Heart left ventricle (tissue), 16 donors: ENCODE data around the gene ANP32A. TPM values are rescaled to one million over a fixed set of nuclear protein-coding genes. Genes with fewer than 3 reads are reported as not detected.
"Not testable (repeated sequence)": the region's sequence is repeated elsewhere in the genome, so short reads cannot be mapped to it uniquely, and the experiment has no call there.

Experiments used
- ATAC-seq, 4 donors: fragments of 200-7000 bp; cut with Tn5 transposase; one replicate each; pipeline ENCODE4 v1.9.1; 2020 to 2022; ENCODE audit warnings: moderate library complexity in 4 of 4, mild to moderate bottlenecking in 3 of 4, moderate number of reproducible peaks in 1 of 4
- DNase-seq, 5 donors: peaks; one replicate each; pipeline ENCODE4 v3.0.0-alpha.2; 2020
- H3K27ac ChIP-seq, 12 donors: fragments of 200-600 bp; sonication (generic) in 4 of 12; one replicate each; pipeline versions ENCODE4 v1.5.0 to v1.8.0; 2016 to 2022; ENCODE audit warnings: mild to moderate bottlenecking in 2 of 12
- H3K27me3 ChIP-seq, 9 donors: fragments of 200-600 bp; sonication (generic) in 2 of 9; one replicate each; pipeline versions ENCODE4 v1.5.1 to v1.8.0; 2016 to 2022; ENCODE audit warnings: mild to moderate bottlenecking in 3 of 9
- H3K36me3 ChIP-seq, 9 donors: fragments of 200-600 bp; sonication (generic) in 2 of 9; one replicate each; pipeline versions ENCODE4 v1.5.0 to v1.8.0; 2018 to 2022; ENCODE audit warnings: mild to moderate bottlenecking in 2 of 9
- H3K4me1 ChIP-seq, 12 donors: fragments of 200-600 bp; sonication (generic) in 4 of 12; one replicate each; pipeline versions ENCODE4 v1.5.0 to v1.8.0; 2016 to 2022; ENCODE audit warnings: mild to moderate bottlenecking in 3 of 12
- H3K4me3 ChIP-seq, 12 donors: fragments of 200-600 bp; sonication (generic) in 4 of 12; one replicate each; pipeline versions ENCODE4 v1.5.0 to v1.8.0; 2017 to 2022; ENCODE audit warnings: mild to moderate bottlenecking in 9 of 12, moderate library complexity in 4 of 12
- H3K9me3 ChIP-seq, 12 donors: fragments of 200-600 bp; sonication (generic) in 4 of 12; one replicate each; pipeline versions ENCODE4 v1.5.0 to v1.8.0; 2016 to 2022; ENCODE audit warnings: mild to moderate bottlenecking in 1 of 12
- CTCF ChIP-seq, 12 donors: fragments of 200-600 bp; sonication (generic) in 4 of 12; IDR thresholded peaks; one replicate each; pipeline versions ENCODE4 v1.5.0 to v1.8.0; 2018 to 2022; ENCODE audit warnings: antibody characterized with exemption in 12 of 12, mild to moderate bottlenecking in 5 of 12
- POLR2A ChIP-seq, 2 donors: fragments of 450-650 bp; IDR thresholded peaks; one replicate each; pipeline ENCODE4 v1.6.1; 2017; ENCODE audit warnings: antibody characterized with exemption in 2 of 2, mild to moderate bottlenecking in 2 of 2, moderate library complexity in 2 of 2
- WGBS, 4 donors: extraction: QIAGEN DNeasy Blood & Tissue Kit in 2 of 4; methylation state at CpG; one replicate each; pipeline versions ENCODE4 v1.1.5 to v1.1.7; 2013 to 2018; 5-methylcytosine and 5-hydroxymethylcytosine counted together
- intact Hi-C, 10 donors: fragments of 100-400 bp; cut with DNase I; formaldehyde crosslinking; loops; one replicate each; pipeline versions ENCODE4 v1.11.1 to v1.14.2; 2022
- polyA plus RNA-seq, 2 donors: library from polyadenylated mRNA; stranded (reverse); fragments of 200-250 nt; gene quantifications; one replicate each; pipeline ENCODE4 v1.2.3, GENCODE V29; 2013
- total RNA-seq, 9 donors: library from RNA; depleted of rRNA in 2 of 9; stranded (reverse); fragments of >200 nt in 2 of 9; fragmentation: NEBNext Ultra II Directional in 3 of 9; extraction: Animal tissue kit (Norgen Biotek cat#: 25700) in 3 of 9; gene quantifications; one replicate each; pipeline versions ENCODE4 v1.1.0 to v1.2.4, GENCODE V29; 2016 to 2023
- donor health status: ischemic (EF 13 %, LVEDD 7.1; RV severe dilation, severe dysfunction).
- donor health status: healthy with polysubstance abuse.
- donor health status: DM: no; HTN: yes; CAD: no.
- donor health status: DM: no; HTN: no; CAD: no.
- donor health status: ischemic (EF 25% LVEDD 6.9; RV normal size, moderate dysfunction).
- donor health status: ischemic (EF 25% LVEDD 5.7; RV mildly dilated, moderate dysfunction).
- donor health status: healthy.
- donor health status: DM: yes; HTN: yes; CAD: no.
- donor health status: ischemic (EF 35%, LVEDD 5.7; RV mildly dilated, moderate dysfunction).
- donor health status: nonischemic (EF 11% LVEDD 7.7; RV severe dilation, severe dysfunction).
- donor health status: DM: yes; HTN: yes; CAD: no.
- donor health status: PGD.
- donor health status: ischemic (EF 29% LVEDD 5.4; RV normal size, mild dysfunction).
- donor health status: nonischemic (EF 23%, LVEDD 6.1; RV moderate dilation, normal function).

The ANP32A gene
- total and polyA plus RNA-seq, 11 donors, result 55.7 to 202 (median 142) TPM

GRCh38 chr15:68763063-68763462 lies 57.6 kb downstream of the ANP32A start:
- Histone ChIP-seq H3K36me3 (no peaks in the 10 kb centered on the region), H3K27me3 (no peaks in the 10 kb centered on the region), H3K27ac (no peak overlapping the region), H3K4me3 (no peak overlapping the region), H3K4me1 (peaks cover 0 to 7% (median 0%) of the 10 kb centered on the region in 12 donors), H3K9me3 (no peaks in the 10 kb centered on the region)
- no peak for DNase-seq
- 89 to 96% (median 93%) methylated on average over 4 of the region's 4 CpGs for WGBS, 4 donors
- TF ChIP-seq CTCF (IDR thresholded peaks at IDR 0.05), result no peak
- TF ChIP-seq POLR2A (IDR thresholded peaks at IDR 0.05), result no peak
- ATAC-seq, result no peak
- intact Hi-C loops, result no loop called here

GRCh38 chr15:68759982-68760579 lies 60.6 kb downstream of the ANP32A start:
- not testable (repeated sequence) for ATAC-seq, H3K27ac ChIP-seq, DNase-seq, H3K4me3 ChIP-seq, H3K9me3 ChIP-seq, H3K27me3 ChIP-seq, H3K36me3 ChIP-seq
- peaks cover 0 to 12% (median 0%) of the 10 kb centered on the region in 12 donors for H3K4me1 ChIP-seq
- intact Hi-C loops, result loop anchor here in 1 of 10 donors (5.0 kb wide), 1 partner anchor 208 kb away; no protein-coding TSS in a partner anchor
- WGBS, 4 donors, result 93 to 100% (median 98%) methylated on average over 1 of the region's 1 CpG

- H3K36me3 ChIP-seq, result no peaks in the 10 kb centered on the region
- intact Hi-C loops, result loop anchor here in 1 of 10 donors (5.0 kb wide), 1 partner anchor 203 kb away; no protein-coding TSS in a partner anchor
- no peak overlapping the region for H3K4me3 ChIP-seq
- H3K9me3 ChIP-seq, result no peaks in the 10 kb centered on the region
- no peak for TF ChIP-seq CTCF (IDR thresholded peaks at IDR 0.05)
- no peak for TF ChIP-seq POLR2A (IDR thresholded peaks at IDR 0.05)
- H3K4me1 ChIP-seq, result peaks cover 0 to 13% (median 0%) of the 10 kb centered on the region in 12 donors
- no peak for DNase-seq
- peak in 1 of 4 donors; percentile 50 for ATAC-seq
- H3K27me3 ChIP-seq, result no peaks in the 10 kb centered on the region
- H3K27ac ChIP-seq, result peak overlapping the region in 1 of 12 donors; percentile 53
- 23 to 39% (median 34%) methylated on average over 2 of the region's 2 CpGs for WGBS, 4 donors
Measured at GRCh38 chr15:68755731-68756130, 65.0 kb downstream of the ANP32A start.

DNA sequence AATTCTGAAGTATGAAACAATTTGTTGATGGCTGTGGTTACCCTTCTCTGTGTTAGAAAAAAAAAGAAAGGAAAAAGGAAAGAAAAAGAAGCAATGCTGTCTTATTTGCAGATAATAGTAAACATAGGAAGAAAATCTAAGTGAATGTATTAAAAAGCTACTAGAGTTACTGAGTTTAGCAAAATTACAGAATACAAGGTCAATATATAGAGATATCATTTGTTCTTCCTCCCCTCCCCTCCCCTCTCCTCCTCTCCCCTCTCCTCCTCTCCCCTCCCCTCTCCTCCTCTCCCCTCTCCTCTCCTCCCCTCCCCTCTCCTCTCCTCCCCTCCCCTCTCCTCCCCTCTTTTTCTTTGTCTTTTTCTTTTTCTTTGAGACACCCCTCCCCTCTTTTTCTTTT lies 69.1 kb downstream of the ANP32A start:
- no peaks in the 10 kb centered on the region for H3K36me3 ChIP-seq
- H3K27me3 ChIP-seq, result no peaks in the 10 kb centered on the region
- H3K4me1 ChIP-seq, result peaks cover 0 to 13% (median 0%) of the 10 kb centered on the region in 12 donors
- H3K27ac ChIP-seq, result no peak overlapping the region
- ATAC-seq (no peak), DNase-seq (no peak)
- H3K4me3 ChIP-seq, result no peak overlapping the region
- TF ChIP-seq POLR2A (IDR thresholded peaks at IDR 0.05) (no peak), CTCF (IDR thresholded peaks at IDR 0.05) (no peak)
- H3K9me3 ChIP-seq, result peaks cover 0 to 8% (median 0%) of the 10 kb centered on the region in 12 donors
- intact Hi-C loops, result loop anchor here in 1 of 10 donors (5.0 kb wide), 1 partner anchor 79 kb away; no protein-coding TSS in a partner anchor
